CD4-positive, alpha-beta T cell treated with Interleukin-12 subunit alpha and Interleukin-12 subunit beta, for 1 hour (primary cell): ENCODE measurements around the gene IGSF21.

Experiments used
- DNase-seq: peaks from one replicate; pipeline ENCODE4 v3.0.0-alpha.2; 2020

The IGSF21 gene

GRCh38 chr1:18183533-18183932 is 75.9 kb downstream of the IGSF21 start:
- DNase-seq: no peak

- DNase-seq: no peak
These were observed 79.5 kb downstream of the IGSF21 start for GRCh38 chr1:18187054-18187453.

- no peak for DNase-seq
These were observed 81.4 kb downstream of the IGSF21 start for GRCh38 chr1:18188820-18189517.

- DNase-seq: no peak
These were observed 83.0 kb downstream of the IGSF21 start for GRCh38 chr1:18190598-18190997.

- no peak for DNase-seq
These were observed 83.4 kb downstream of the IGSF21 start for GRCh38 chr1:18191037-18191436.

GRCh38 chr1:18191481-18192155 is 84.0 kb downstream of the IGSF21 start:
- no peak for DNase-seq

- DNase-seq: no peak
These were observed 84.6 kb downstream of the IGSF21 start for GRCh38 chr1:18192182-18192581.

- DNase-seq: no peak
These were observed 85.4 kb downstream of the IGSF21 start for GRCh38 chr1:18192974-18193373.

GRCh38 chr1:18197299-18197698 is 89.7 kb downstream of the IGSF21 start:
- no peak for DNase-seq

- DNase-seq: no peak
These were observed 90.7 kb downstream of the IGSF21 start for GRCh38 chr1:18198260-18198659.

GRCh38 chr1:18199462-18199861 is 91.9 kb downstream of the IGSF21 start:
- DNase-seq: no peak

- no peak for DNase-seq
These were observed 92.6 kb downstream of the IGSF21 start for GRCh38 chr1:18200136-18200717.

GRCh38 chr1:18200918-18201317 is 93.3 kb downstream of the IGSF21 start:
- no peak for DNase-seq

GRCh38 chr1:18201997-18202719 is 94.6 kb downstream of the IGSF21 start:
- DNase-seq: no peak

- DNase-seq: no peak
These were observed 96.0 kb downstream of the IGSF21 start for GRCh38 chr1:18203645-18204044.

GRCh38 chr1:18204575-18204974 is 97.0 kb downstream of the IGSF21 start:
- DNase-seq: no peak

GRCh38 chr1:18205319-18205718 is 97.7 kb downstream of the IGSF21 start:
- DNase-seq: no peak

GRCh38 chr1:18211764-18212163 is 104.2 kb downstream of the IGSF21 start:
- no peak for DNase-seq

- DNase-seq: no peak
These were observed 109.9 kb downstream of the IGSF21 start for GRCh38 chr1:18217398-18218043.

- no peak for DNase-seq
These were observed 122.0 kb downstream of the IGSF21 start for GRCh38 chr1:18229625-18230024.

- DNase-seq: no peak
These were observed 122.7 kb downstream of the IGSF21 start for GRCh38 chr1:18230321-18230720.

GRCh38 chr1:18230840-18231239 is 123.2 kb downstream of the IGSF21 start:
- no peak for DNase-seq

- no peak for DNase-seq
These were observed 124.5 kb downstream of the IGSF21 start for GRCh38 chr1:18232052-18232451.
